HUES48 (cell line): Measurements from ENCODE around the gene CD160.
"Not testable (repeated sequence)": the region's sequence is repeated elsewhere in the genome, so short reads cannot be mapped to it uniquely, and the experiment has no call there.

Experiments used
- H3K27ac ChIP-seq: one replicate; pipeline ENCODE4 v1.7.0; 2013; ENCODE audit warnings: low read depth, low read length, inconsistent platforms
- H3K27me3 ChIP-seq: 2 replicates; pipeline ENCODE4 v1.6.1; 2013; ENCODE audit warnings: mild to moderate bottlenecking, low read length; ENCODE audit not compliant: control insufficient read depth, insufficient read depth
- H3K36me3 ChIP-seq: 2 replicates; pipeline ENCODE4 v1.6.1; 2013; ENCODE audit warnings: low read length; ENCODE audit not compliant: control insufficient read depth, insufficient read depth
- H3K4me1 ChIP-seq: 2 replicates; pipeline ENCODE4 v1.6.1; 2013; ENCODE audit warnings: mild to moderate bottlenecking, low read length; ENCODE audit not compliant: control insufficient read depth, insufficient read depth
- H3K4me3 ChIP-seq: 2 replicates; pipeline ENCODE4 v1.5.1; 2013; ENCODE audit warnings: mild to moderate bottlenecking, low read depth, low read length
- H3K9ac ChIP-seq: 2 replicates; pipeline ENCODE4 v1.6.1; 2013; ENCODE audit warnings: mild to moderate bottlenecking, low read depth, low read length, moderate library complexity
- H3K9me3 ChIP-seq: 2 replicates; pipeline ENCODE4 v1.6.1; 2013; ENCODE audit warnings: low read length; ENCODE audit not compliant: control insufficient read depth, insufficient read depth

CD160 gene

GRCh38 chr1:145719230-145720079 is at the start of gene CD160:
Gene CD160, plus strand, starts transcription at chr1:145719499. Its CDS starts 8,829 bp downstream, at chr1:145728328.
- H3K9ac ChIP-seq = no peak within 1 kb of the TSS
- H3K36me3 ChIP-seq = no peaks in the 10 kb centered on the region
- H3K4me3 ChIP-seq = no peak within 1 kb of the TSS
- no peaks in the 10 kb centered on the region for H3K4me1 ChIP-seq
- peaks cover 21% of the 10 kb centered on the region for H3K27me3 ChIP-seq
- H3K27ac ChIP-seq = no peak within 1 kb of the TSS
- no peaks in the 10 kb centered on the region for H3K9me3 ChIP-seq

DNA sequence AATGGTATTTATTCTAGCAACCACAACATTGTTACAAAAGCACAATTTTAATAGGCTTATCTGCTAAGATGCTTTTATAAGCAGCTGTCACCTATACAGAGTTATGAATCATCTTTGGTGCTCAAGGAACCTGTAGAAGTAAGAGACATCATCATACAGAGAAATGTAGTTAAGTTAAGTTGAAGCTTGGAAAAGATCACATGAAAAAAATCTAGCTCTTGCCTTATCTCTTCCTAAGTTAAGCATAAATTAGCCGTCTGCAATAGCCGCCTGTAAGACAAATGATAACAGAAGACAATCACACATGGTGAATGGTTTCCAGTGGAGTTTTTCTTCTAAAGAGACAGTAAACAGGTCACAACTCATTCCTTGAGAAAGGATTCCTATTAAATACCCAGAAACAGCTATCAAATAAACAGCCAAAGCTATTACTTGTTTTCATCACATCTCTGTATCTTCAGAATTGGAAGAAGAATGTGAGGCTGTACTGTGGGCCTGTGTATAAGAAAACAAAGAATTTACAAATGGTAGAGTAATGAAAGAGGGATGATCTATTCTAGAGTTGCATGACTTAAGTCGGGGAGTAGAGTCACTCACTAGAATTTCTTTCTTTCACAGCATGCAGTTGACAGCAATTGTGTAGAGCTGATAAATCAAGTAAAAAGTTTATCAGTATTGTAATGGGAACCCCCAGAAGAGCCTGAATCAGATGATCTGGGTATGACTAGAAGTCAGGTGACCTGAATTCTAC is 48.1 kb upstream of the CD160 start:
- H3K4me1 ChIP-seq, H3K27ac ChIP-seq, H3K9ac ChIP-seq, H3K4me3 ChIP-seq, H3K27me3 ChIP-seq, H3K9me3 ChIP-seq, H3K36me3 ChIP-seq: not testable (repeated sequence)

DNA sequence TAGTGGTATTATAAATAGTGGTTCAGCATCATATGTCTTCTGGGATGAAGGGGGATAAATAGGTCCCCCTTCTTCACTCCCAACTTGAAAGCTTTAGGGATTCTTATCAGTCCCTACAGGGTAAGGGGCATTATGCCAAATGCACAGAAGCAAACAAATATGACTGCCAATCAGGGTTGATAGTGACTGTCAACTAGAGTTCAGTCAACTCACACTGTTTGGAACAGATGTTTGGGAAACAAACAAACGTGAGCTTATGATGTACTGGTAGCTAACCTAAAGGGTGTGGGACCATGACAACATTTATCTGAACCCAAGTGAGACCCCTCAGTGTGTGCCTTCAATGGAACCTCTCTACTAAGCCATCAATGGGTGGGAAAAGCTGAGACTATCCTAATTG is 46.1 kb upstream of the CD160 start:
- H3K27me3 ChIP-seq, H3K36me3 ChIP-seq, H3K4me1 ChIP-seq, H3K27ac ChIP-seq, H3K9ac ChIP-seq, H3K9me3 ChIP-seq, H3K4me3 ChIP-seq: not testable (repeated sequence)

DNA sequence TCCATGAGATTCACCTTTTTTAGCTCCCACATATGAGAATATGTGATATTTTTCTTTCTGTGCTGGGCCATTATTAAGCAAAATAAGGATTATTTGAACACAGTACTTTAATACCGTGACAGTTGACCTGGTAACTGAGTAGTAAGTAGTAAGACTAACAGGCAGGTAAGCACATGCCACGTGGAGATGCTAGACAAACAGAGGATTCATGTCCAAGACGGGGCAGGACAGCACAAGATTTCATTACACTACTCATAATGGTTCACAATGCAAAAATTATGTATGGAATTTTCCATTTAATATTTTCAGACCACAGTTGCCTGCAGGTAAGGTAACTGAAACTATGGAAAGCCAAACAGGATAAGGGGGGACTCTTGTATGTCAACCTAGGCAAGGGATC is 34.4 kb upstream of the CD160 start:
- H3K9me3 ChIP-seq, H3K4me1 ChIP-seq, H3K4me3 ChIP-seq, H3K27ac ChIP-seq, H3K9ac ChIP-seq, H3K36me3 ChIP-seq, H3K27me3 ChIP-seq: not testable (repeated sequence)

DNA sequence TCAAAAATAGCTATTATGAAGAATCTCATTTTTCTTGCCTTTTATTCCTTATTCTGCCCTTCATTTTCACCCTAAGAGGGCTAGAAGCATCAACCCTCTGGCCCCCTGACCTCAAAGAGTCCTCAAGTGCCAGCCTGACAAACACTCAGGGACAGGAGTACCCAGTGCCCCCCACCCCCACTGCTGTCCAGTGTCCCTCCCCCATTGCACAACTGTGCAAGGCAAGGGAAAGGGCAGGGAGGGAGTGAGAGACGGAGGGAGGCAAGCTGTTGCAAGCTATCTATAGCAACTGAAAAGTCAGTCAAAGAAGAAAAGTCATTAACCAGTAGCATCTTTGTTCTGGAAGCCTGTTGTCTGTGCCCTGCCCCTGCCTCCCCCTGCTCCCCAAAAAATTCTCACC is 33.2 kb upstream of the CD160 start:
- H3K9ac ChIP-seq = not testable (repeated sequence)

GRCh38 chr1:145688328-145688727 is 31.0 kb upstream of the CD160 start:
- H3K9ac ChIP-seq = no peak overlapping the region
- H3K4me1 ChIP-seq = 0 out of 2 replicates have a peak, but pooled peaks cover 5% of the 10 kb centered on the region
- no peak overlapping the region for H3K27ac ChIP-seq
- no peaks in the 10 kb centered on the region for H3K36me3 ChIP-seq
- H3K4me3 ChIP-seq = no peak overlapping the region
- H3K9me3 ChIP-seq = no peaks in the 10 kb centered on the region
- H3K27me3 ChIP-seq = no peaks in the 10 kb centered on the region

More for the DNA sequence above, 33.2 kb upstream of the CD160 start:
- H3K9me3 ChIP-seq, H3K4me3 ChIP-seq, H3K27me3 ChIP-seq, H3K27ac ChIP-seq, H3K36me3 ChIP-seq, H3K4me1 ChIP-seq: not testable (repeated sequence)

GRCh38 chr1:145688924-145689323 is 30.4 kb upstream of the CD160 start:
- H3K4me3 ChIP-seq = no peak overlapping the region
- no peak overlapping the region for H3K9ac ChIP-seq
- 0 out of 2 replicates have a peak, but pooled peaks cover 5% of the 10 kb centered on the region for H3K4me1 ChIP-seq
- no peaks in the 10 kb centered on the region for H3K27me3 ChIP-seq
- no peaks in the 10 kb centered on the region for H3K9me3 ChIP-seq
- H3K36me3 ChIP-seq = no peaks in the 10 kb centered on the region
- no peak overlapping the region for H3K27ac ChIP-seq

GRCh38 chr1:145689922-145690321 is 29.4 kb upstream of the CD160 start:
- Histone ChIP-seq H3K36me3 (no peaks in the 10 kb centered on the region), H3K9me3 (no peaks in the 10 kb centered on the region), H3K4me1 (0 out of 2 replicates have a peak, but pooled peaks cover 5% of the 10 kb centered on the region), H3K9ac (no peak overlapping the region), H3K4me3 (no peak overlapping the region), H3K27ac (no peak overlapping the region), H3K27me3 (no peaks in the 10 kb centered on the region)

DNA sequence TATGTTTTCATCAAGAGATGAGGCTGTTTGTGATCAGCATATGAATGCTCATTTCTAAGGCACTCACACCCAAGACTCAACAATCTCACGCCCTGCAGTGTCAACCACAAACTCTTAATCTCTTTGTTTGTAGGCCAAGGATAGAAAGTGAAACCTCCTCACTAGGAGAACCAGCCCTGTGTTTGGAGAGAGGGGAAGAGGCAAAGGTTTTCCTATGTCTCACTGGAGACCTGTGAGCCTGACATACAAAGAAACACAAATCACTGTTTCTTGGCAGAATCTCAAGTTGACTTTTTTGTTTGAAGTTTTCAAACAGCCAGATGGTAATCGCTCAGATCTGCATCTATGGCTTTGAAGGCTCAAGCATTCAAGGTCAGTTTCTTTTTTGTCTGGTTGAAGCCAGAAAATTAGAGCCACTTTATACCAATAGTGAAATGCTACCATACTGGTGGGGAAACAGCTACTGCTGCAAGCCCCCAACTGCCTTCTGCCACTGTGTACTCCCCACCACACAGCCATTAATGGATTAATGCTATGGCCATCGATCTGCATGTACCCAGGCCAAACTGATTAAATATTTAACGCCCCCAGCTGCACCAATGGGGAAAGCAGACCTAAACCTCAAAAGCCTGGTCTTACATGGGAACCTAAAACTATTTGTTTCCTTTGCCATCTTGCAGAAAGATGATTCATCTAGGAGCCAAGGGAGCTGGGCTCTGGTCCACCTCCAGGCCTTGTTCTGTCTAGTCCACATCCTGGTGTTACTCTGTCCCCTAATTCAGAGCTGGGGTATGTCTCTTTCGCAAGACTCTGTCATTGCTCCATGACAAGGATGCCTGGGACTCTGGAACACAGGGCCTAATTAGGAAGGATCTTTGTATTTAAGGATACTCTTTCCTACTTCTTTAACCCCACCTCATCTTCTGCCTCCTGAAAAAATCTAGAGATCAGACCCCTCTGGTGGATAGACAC is 28.4 kb upstream of the CD160 start:
- Histone ChIP-seq H3K9ac (no peak overlapping the region), H3K36me3 (no peaks in the 10 kb centered on the region), H3K27ac (no peak overlapping the region), H3K9me3 (no peaks in the 10 kb centered on the region), H3K4me3 (no peak overlapping the region), H3K27me3 (no peaks in the 10 kb centered on the region), H3K4me1 (0 out of 2 replicates have a peak, but pooled peaks cover 5% of the 10 kb centered on the region)

DNA sequence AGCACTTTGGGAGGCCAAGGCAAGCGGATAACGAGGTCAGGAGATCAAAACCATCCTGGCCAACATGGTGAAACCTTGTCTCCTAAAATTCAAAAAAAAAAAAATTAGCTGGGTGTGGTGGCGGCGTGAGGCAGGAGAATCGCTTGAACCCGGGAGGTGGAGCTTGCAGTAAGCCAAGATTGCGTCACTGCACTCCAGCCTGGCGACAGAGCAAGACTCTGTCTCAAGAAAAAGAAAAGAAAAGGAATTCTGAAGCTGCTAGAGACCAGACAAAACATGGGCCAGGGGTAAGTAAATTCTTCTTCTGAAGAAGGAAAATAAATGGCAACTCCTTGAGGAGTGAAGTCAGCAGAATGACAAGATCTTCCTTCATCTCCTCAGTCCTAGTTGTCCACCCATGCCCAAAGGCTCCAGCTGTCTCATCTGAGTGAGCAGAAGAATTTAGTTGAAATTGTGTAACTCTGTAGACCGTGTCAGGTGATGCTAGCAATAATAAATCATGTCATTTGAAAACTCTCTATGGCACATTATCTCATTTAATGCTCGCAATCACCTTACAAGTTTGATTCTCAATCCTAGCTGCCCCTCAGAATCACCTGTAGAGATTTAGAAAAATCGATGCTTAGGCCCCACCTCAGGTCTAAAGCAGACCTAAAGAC is 26.4 kb upstream of the CD160 start:
- Histone ChIP-seq H3K4me3 (no peak overlapping the region), H3K9me3 (no peaks in the 10 kb centered on the region), H3K4me1 (0 out of 2 replicates have a peak, but pooled peaks cover 5% of the 10 kb centered on the region), H3K27ac (no peak overlapping the region), H3K9ac (no peak overlapping the region), H3K36me3 (no peaks in the 10 kb centered on the region), H3K27me3 (no peaks in the 10 kb centered on the region)
